GM18520 (cell line): ENCODE measurements around the gene MRPL47.
"Not testable (repeated sequence)": the region's sequence is repeated elsewhere in the genome, so short reads cannot be mapped to it uniquely, and the experiment has no call there.

Source experiments
- ATAC-seq: cut with Tn5 transposase; IDR thresholded peaks from one replicate; pipeline ENCODE4 v1.9.1; 2021; ENCODE audit not compliant: unreplicated experiment

MRPL47 gene

GRCh38 chr3:179604321-179605078 lies at the start of gene MRPL47, which contains the start of gene NDUFB5:
MRPL47 (minus strand) TSS chr3:179604638; CDS start chr3:179604624, 14 bp downstream.
NDUFB5 (plus strand) TSS chr3:179604794; CDS start chr3:179604816, 22 bp downstream.
- ATAC-seq = peak; percentile 96

- peak; percentile 31 for ATAC-seq
These were observed 48.8 kb upstream of the MRPL47 start for GRCh38 chr3:179653096-179653797.

GRCh38 chr3:179652447-179653095 lies 48.1 kb upstream of the MRPL47 start, which contains the start of gene USP13:
USP13 (plus strand) TSS chr3:179653040; CDS start chr3:179653226, 186 bp downstream.
- ATAC-seq = peak; percentile 42

- no peak for ATAC-seq
These were observed 47.4 kb upstream of the MRPL47 start for GRCh38 chr3:179651687-179652446.

DNA sequence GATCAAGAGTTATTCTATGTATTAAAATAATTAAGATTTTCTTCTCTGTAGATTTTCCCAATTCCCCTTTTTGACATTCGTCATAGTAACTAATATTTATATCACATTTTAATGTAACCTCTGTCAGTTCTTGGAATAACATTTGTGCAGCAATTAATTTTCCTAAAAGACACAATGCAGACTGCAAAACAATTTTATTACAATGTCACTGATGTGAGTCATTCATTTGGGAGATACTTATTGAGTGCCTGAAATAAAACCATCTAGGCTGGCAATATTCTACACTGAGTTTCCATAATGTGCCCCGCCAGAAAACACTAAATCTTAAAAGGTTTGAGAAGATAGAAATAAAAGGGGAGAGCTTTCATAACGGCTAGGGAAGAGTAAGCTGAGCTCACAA lies 41.7 kb upstream of the MRPL47 start:
- no peak for ATAC-seq

DNA sequence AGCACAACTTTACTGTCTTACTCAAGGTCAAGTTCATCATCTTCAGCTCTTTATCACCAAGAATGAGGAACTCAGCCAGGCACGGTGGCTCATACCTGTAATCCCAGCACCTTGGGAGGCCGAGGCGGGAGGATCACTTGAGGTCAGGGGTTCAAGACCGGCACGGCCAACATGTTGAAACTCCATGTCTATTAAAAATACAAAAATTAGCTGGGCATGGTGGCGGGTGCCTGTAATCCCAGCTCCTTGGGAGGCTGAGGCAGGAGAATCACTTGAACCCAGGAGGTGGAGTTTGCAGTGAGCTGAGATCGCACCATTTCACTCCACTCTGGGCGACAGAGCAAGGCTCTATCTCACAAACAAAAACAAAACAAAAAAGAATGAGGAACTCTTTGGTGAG lies 39.4 kb upstream of the MRPL47 start:
- not testable (repeated sequence) for ATAC-seq

DNA sequence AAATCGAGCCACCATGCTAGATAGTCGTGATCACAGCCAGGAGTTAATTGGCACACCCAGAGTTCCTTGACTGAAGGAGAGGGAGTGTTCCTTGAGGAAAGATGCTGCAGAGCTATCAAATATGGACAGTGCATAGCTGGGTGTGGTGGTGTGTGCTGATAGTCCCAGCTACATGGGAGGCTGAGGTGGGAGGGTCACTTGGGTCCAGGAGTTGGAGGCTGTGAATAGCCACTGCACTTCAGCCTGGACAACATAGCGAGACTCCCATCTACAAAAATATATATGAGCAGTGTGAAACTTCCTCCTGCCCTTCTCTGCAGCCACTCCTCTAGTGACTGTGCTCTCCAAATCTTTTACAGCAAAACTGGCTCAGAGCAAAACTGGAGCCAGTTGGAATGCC lies 38.4 kb upstream of the MRPL47 start:
- no peak for ATAC-seq

- ATAC-seq = no peak
These were observed 36.0 kb upstream of the MRPL47 start for GRCh38 chr3:179640469-179640868.

DNA sequence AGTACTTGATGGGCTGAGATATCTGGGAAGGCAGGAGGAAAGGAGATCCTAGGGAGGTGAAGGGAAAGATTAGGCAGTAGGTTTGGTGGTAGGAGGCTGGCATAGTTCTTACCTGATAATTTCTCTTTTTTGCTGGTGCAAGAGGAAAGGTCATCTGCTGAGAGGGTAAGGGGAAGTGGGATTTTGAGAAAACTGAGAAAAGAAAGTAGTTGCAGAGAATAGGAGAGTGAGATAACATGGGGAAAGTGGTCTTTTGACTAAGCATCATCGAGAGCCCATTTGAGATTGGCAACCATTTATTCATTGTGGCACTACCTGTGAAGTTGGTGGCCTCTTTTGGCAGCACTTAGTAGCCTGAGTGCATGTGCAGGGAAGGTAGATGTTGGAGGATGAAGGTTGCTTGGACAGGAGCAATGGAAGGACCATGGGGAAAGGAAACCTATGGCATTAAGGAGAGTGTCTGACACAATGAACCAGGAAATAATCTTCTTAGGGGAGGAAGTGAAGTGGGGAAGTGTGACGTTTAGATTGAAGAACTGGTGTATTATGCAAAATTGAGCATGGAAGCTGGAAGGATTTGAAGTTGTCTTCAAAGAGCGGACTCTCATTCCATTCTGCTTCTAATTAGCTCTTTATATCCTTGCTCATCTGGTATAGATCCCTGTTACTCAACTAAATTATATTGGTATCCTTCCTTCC lies 26.5 kb upstream of the MRPL47 start:
- no peak for ATAC-seq

DNA sequence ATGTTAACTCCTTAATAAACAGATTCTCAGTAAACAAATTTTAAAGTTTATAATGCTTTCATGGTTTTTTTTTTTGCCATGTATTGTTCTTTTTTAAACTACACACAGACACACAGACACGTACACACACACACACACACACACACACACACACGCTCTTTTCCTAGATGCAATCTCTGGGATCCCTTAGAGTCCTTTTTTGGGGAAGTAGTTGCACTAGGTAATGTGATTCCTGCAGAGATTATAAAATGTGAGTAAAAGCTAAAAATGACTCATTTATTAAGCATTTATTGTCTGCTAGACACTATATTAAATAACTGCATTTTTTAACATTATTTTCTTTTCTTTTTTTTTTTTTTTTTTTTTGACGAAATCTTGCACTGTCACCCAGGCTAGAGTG lies 20.0 kb upstream of the MRPL47 start:
- ATAC-seq = no peak

GRCh38 chr3:179622023-179622422 lies 17.6 kb upstream of the MRPL47 start:
- ATAC-seq = no peak

GRCh38 chr3:179615458-179616173 lies 11.2 kb upstream of the MRPL47 start:
- no peak for ATAC-seq

DNA sequence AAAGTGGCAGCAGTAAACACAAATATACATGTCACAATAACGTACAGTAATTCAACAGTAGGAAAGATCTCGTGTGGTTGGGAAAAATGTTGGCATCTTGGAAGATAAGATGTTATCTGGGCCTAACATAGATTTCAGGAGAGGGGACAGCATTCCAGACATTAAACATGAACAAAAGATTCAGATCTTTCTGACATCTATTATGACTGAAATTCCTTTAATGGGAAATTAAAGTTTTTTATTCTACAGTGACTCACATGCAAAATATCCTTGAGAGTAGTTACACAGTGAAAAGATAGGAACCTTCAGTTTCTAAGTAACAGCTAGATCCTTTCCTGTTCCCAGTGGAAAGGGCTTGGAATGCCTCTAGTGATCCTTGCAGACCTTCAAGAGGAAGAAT lies 9.4 kb upstream of the MRPL47 start:
- no peak for ATAC-seq

DNA sequence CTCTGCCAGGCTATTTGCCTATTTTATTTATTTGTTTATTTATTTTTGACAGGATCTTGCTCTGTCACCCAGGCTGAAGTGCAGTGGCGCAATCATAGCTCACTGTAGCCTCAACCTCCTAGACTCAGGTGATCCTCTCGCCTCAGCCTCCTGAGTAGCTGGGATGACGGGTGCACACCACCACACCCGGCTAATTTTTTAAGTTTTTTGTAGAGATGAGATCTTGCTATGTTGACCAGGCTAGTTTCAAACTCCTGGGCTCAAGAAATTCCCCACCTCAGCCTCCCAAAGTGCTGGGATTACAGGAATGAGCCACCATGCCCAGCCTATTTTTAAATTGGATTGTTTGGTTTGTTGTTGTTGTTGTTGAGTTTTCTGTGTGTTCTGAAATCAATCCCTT lies 5.6 kb upstream of the MRPL47 start:
- ATAC-seq = no peak

- ATAC-seq = peak; percentile 50
These were observed 4.7 kb upstream of the MRPL47 start for GRCh38 chr3:179608931-179609720.

DNA sequence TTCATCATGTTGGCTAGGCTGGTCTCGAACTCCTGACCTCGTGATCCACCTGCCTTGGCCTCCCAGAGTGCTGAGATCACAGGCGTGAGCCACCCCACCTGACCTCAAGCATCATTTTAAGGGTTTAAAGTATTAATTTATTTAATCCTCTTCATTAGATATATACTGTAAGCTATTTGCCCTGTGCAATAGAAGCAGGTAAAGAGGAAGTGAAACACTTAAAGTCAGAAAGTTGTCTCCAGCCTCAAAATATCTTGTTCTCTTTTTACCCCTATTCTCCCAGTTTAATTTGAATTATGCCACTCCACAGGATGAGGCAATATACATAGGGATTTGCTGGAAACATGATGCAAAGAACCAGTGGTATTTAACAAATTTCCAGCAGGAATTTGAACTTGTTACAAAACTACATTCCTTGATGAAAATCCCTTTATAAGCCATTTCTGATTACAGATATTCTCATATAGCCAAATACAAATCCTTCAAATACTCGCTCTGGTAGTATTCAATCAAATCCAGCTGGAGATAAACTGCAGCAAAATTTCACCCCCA lies 2.2 kb upstream of the MRPL47 start:
- no peak for ATAC-seq

- no peak for ATAC-seq
These were observed 607 bp downstream of the MRPL47 start for GRCh38 chr3:179603831-179604230.

GRCh38 chr3:179603321-179603720 lies 1.1 kb downstream of the MRPL47 start:
- no peak for ATAC-seq

GRCh38 chr3:179599531-179599930 lies 4.9 kb downstream of the MRPL47 start:
- ATAC-seq = no peak
